ENCODE measurements around the gene METTL23.
"Not testable (repeated sequence)": the region's sequence is repeated elsewhere in the genome, so short reads cannot be mapped to it uniquely, and the experiment has no call there.

METTL23 gene

GRCh38 chr17:76716839-76717215 lies 9.8 kb upstream of the METTL23 start:
- H3K36me3 ChIP-seq (ENCODE audit: insufficient read depth, insufficient read length, low read length): peaks cover 80% of the 10 kb centered on the region
- TF ChIP-seq ZNF274 (IDR thresholded peaks at IDR 0.05; ENCODE audit: low read depth, low read length): no peak
- TF ChIP-seq YY1 (IDR thresholded peaks at IDR 0.05; ENCODE audit: insufficient read depth, insufficient read length): no peak
- no peak for TF ChIP-seq SUZ12 (IDR thresholded peaks at IDR 0.05; ENCODE audit: extremely low read depth, insufficient read depth, insufficient read length)
- no peak for DNase-seq (ENCODE audit: low read depth, low spot score)
- H3K4me3 ChIP-seq (ENCODE audit: insufficient read length, low read depth): no peak overlapping the region
- H3K4me1 ChIP-seq (ENCODE audit: insufficient read depth, insufficient read length): no peaks in the 10 kb centered on the region
- H3K9me3 ChIP-seq (ENCODE audit: insufficient read depth, low read length): no peaks in the 10 kb centered on the region
- H3K27me3 ChIP-seq (ENCODE audit: insufficient read depth, insufficient read length): no peaks in the 10 kb centered on the region
- no peak overlapping the region for H3K9ac ChIP-seq (ENCODE audit: insufficient read length, low read depth)

- no peaks in the 10 kb centered on the region for H3K4me1 ChIP-seq (ENCODE audit: insufficient read depth, insufficient read length)
- no peaks in the 10 kb centered on the region for H3K27me3 ChIP-seq (ENCODE audit: insufficient read depth, insufficient read length)
- DNase-seq (ENCODE audit: low read depth, low spot score): no peak
- H3K4me3 ChIP-seq (ENCODE audit: insufficient read length, low read depth): no peak overlapping the region
- H3K9ac ChIP-seq (ENCODE audit: insufficient read length, low read depth): no peak overlapping the region
- no peaks in the 10 kb centered on the region for H3K9me3 ChIP-seq (ENCODE audit: insufficient read depth, low read length)
- no peak for TF ChIP-seq YY1 (IDR thresholded peaks at IDR 0.05; ENCODE audit: insufficient read depth, insufficient read length)
- no peak for TF ChIP-seq ZNF274 (IDR thresholded peaks at IDR 0.05; ENCODE audit: low read depth, low read length)
- no peak for TF ChIP-seq SUZ12 (IDR thresholded peaks at IDR 0.05; ENCODE audit: extremely low read depth, insufficient read depth, insufficient read length)
- peaks cover 92% of the 10 kb centered on the region for H3K36me3 ChIP-seq (ENCODE audit: insufficient read depth, insufficient read length, low read length)
Observed at GRCh38 chr17:76718516-76718915, 8.1 kb upstream of the METTL23 start.

GRCh38 chr17:76720211-76720610 lies 6.4 kb upstream of the METTL23 start:
- H3K9ac ChIP-seq (ENCODE audit: insufficient read length, low read depth): no peak overlapping the region

GRCh38 chr17:76720941-76721340 lies 5.7 kb upstream of the METTL23 start:
- Histone ChIP-seq H3K36me3 (ENCODE audit: insufficient read depth, insufficient read length, low read length) (peaks cover 93% of the 10 kb centered on the region), H3K27me3 (ENCODE audit: insufficient read depth, insufficient read length) (no peaks in the 10 kb centered on the region), H3K9ac (ENCODE audit: insufficient read length, low read depth) (no peak overlapping the region), H3K4me1 (ENCODE audit: insufficient read depth, insufficient read length) (no peaks in the 10 kb centered on the region), H3K9me3 (ENCODE audit: insufficient read depth, low read length) (no peaks in the 10 kb centered on the region), H3K4me3 (ENCODE audit: insufficient read length, low read depth) (no peak overlapping the region)
- no peak for DNase-seq (ENCODE audit: low read depth, low spot score)
- no peak for TF ChIP-seq ZNF274 (IDR thresholded peaks at IDR 0.05; ENCODE audit: low read depth, low read length)
- TF ChIP-seq YY1 (IDR thresholded peaks at IDR 0.05; ENCODE audit: insufficient read depth, insufficient read length): no peak
- TF ChIP-seq SUZ12 (IDR thresholded peaks at IDR 0.05; ENCODE audit: extremely low read depth, insufficient read depth, insufficient read length): no peak

More at GRCh38 chr17:76720211-76720610, 6.4 kb upstream of the METTL23 start:
- H3K4me1 ChIP-seq (ENCODE audit: insufficient read depth, insufficient read length): no peaks in the 10 kb centered on the region
- DNase-seq (ENCODE audit: low read depth, low spot score): no peak
- no peaks in the 10 kb centered on the region for H3K9me3 ChIP-seq (ENCODE audit: insufficient read depth, low read length)
- peaks cover 95% of the 10 kb centered on the region for H3K36me3 ChIP-seq (ENCODE audit: insufficient read depth, insufficient read length, low read length)
- H3K4me3 ChIP-seq (ENCODE audit: insufficient read length, low read depth): no peak overlapping the region
- H3K27me3 ChIP-seq (ENCODE audit: insufficient read depth, insufficient read length): no peaks in the 10 kb centered on the region
- TF ChIP-seq ZNF274 (IDR thresholded peaks at IDR 0.05; ENCODE audit: low read depth, low read length) (no peak), YY1 (IDR thresholded peaks at IDR 0.05; ENCODE audit: insufficient read depth, insufficient read length) (no peak), SUZ12 (IDR thresholded peaks at IDR 0.05; ENCODE audit: extremely low read depth, insufficient read depth, insufficient read length) (no peak)

GRCh38 chr17:76721463-76721862 lies 5.2 kb upstream of the METTL23 start:
- no peaks in the 10 kb centered on the region for H3K4me1 ChIP-seq (ENCODE audit: insufficient read depth, insufficient read length)
- H3K4me3 ChIP-seq (ENCODE audit: insufficient read length, low read depth): no peak overlapping the region
- TF ChIP-seq YY1 (IDR thresholded peaks at IDR 0.05; ENCODE audit: insufficient read depth, insufficient read length) (no peak), ZNF274 (IDR thresholded peaks at IDR 0.05; ENCODE audit: low read depth, low read length) (no peak), SUZ12 (IDR thresholded peaks at IDR 0.05; ENCODE audit: extremely low read depth, insufficient read depth, insufficient read length) (no peak)
- H3K36me3 ChIP-seq (ENCODE audit: insufficient read depth, insufficient read length, low read length): peaks cover 87% of the 10 kb centered on the region
- H3K27me3 ChIP-seq (ENCODE audit: insufficient read depth, insufficient read length): no peaks in the 10 kb centered on the region
- DNase-seq (ENCODE audit: low read depth, low spot score): no peak
- H3K9ac ChIP-seq (ENCODE audit: insufficient read length, low read depth): no peak overlapping the region
- H3K9me3 ChIP-seq (ENCODE audit: insufficient read depth, low read length): no peaks in the 10 kb centered on the region

GRCh38 chr17:76722279-76722678 lies 4.4 kb upstream of the METTL23 start:
- Histone ChIP-seq H3K4me3 (ENCODE audit: insufficient read length, low read depth) (no peak overlapping the region), H3K9me3 (ENCODE audit: insufficient read depth, low read length) (no peaks in the 10 kb centered on the region), H3K4me1 (ENCODE audit: insufficient read depth, insufficient read length) (no peaks in the 10 kb centered on the region), H3K9ac (ENCODE audit: insufficient read length, low read depth) (no peak overlapping the region), H3K36me3 (ENCODE audit: insufficient read depth, insufficient read length, low read length) (peaks cover 79% of the 10 kb centered on the region), H3K27me3 (ENCODE audit: insufficient read depth, insufficient read length) (no peaks in the 10 kb centered on the region)
- TF ChIP-seq ZNF274 (IDR thresholded peaks at IDR 0.05; ENCODE audit: low read depth, low read length) (no peak), YY1 (IDR thresholded peaks at IDR 0.05; ENCODE audit: insufficient read depth, insufficient read length) (no peak), SUZ12 (IDR thresholded peaks at IDR 0.05; ENCODE audit: extremely low read depth, insufficient read depth, insufficient read length) (no peak)
- no peak for DNase-seq (ENCODE audit: low read depth, low spot score)

GRCh38 chr17:76722977-76723376 lies 3.7 kb upstream of the METTL23 start:
- DNase-seq (ENCODE audit: low read depth, low spot score); H3K9ac ChIP-seq (ENCODE audit: insufficient read length, low read depth); H3K27me3 ChIP-seq (ENCODE audit: insufficient read depth, insufficient read length); H3K4me3 ChIP-seq (ENCODE audit: insufficient read length, low read depth); H3K9me3 ChIP-seq (ENCODE audit: insufficient read depth, low read length); H3K4me1 ChIP-seq (ENCODE audit: insufficient read depth, insufficient read length): not testable (repeated sequence)
- H3K36me3 ChIP-seq (ENCODE audit: insufficient read depth, insufficient read length, low read length): peaks cover 78% of the 10 kb centered on the region

GRCh38 chr17:76723812-76724211 lies 2.8 kb upstream of the METTL23 start:
- peaks cover 69% of the 10 kb centered on the region for H3K36me3 ChIP-seq (ENCODE audit: insufficient read depth, insufficient read length, low read length)

More at GRCh38 chr17:76723812-76724211, 2.8 kb upstream of the METTL23 start:
- TF ChIP-seq YY1 (IDR thresholded peaks at IDR 0.05; ENCODE audit: insufficient read depth, insufficient read length) (no peak), SUZ12 (IDR thresholded peaks at IDR 0.05; ENCODE audit: extremely low read depth, insufficient read depth, insufficient read length) (no peak)
- Histone ChIP-seq H3K9ac (ENCODE audit: insufficient read length, low read depth) (no peak overlapping the region), H3K4me3 (ENCODE audit: insufficient read length, low read depth) (no peak overlapping the region), H3K9me3 (ENCODE audit: insufficient read depth, low read length) (no peaks in the 10 kb centered on the region), H3K27me3 (ENCODE audit: insufficient read depth, insufficient read length) (no peaks in the 10 kb centered on the region), H3K4me1 (ENCODE audit: insufficient read depth, insufficient read length) (peaks cover 2% of the 10 kb centered on the region)
- DNase-seq (ENCODE audit: low read depth, low spot score): no peak

All from NT2/D1 (cell line).